ENCODE measurements around the gene CARD6. TPM values are rescaled to one million over a fixed set of nuclear protein-coding genes. Genes with fewer than 3 reads are reported as not detected.

CARD6 gene
- total and polyA plus RNA-seq, 9 of the 15 experiments (the other 6 are each of a cell fraction or from before 2014, with no cell fraction given): 3.5 to 8.3 (median 5.9) TPM

- WGBS (ENCODE audit: insufficient coverage, low coverage, missing lambda C conversion rate): 26% methylated on average over 3 of the region's 3 CpGs
- intact Hi-C loops (cut with micrococcal nuclease): loop anchor here (5.0 to 10.0 kb wide), 4 partner anchors 39 to 1299 kb away; partner anchors contain the start of gene RPL37
- Histone ChIP-seq H3K27ac (ENCODE audit: extremely low read depth, low read depth, low read length) (no peak overlapping the region), H3K27me3 (ENCODE audit: control insufficient read depth in 2 of 2, insufficient read depth in 2 of 2, low read length in 2 of 2) (no peaks in the 10 kb centered on the region), H3K9ac (ENCODE audit: insufficient read depth in 1 of 2, low read depth in 2 of 2, low read length in 2 of 2) (no peak overlapping the region), H3K36me3 (ENCODE audit: control insufficient read depth, insufficient read depth, low read length) (no peaks in the 10 kb centered on the region), H3K9me1 (ENCODE audit: control insufficient read depth, insufficient read depth, low read length) (no peaks in the 10 kb centered on the region), H3K4me3 (no peak overlapping the region), H3K4me2 (ENCODE audit: insufficient read depth, low read length) (no peak overlapping the region), H2AFZ (ENCODE audit: low read depth, low read length) (no peak overlapping the region), H3K4me1 (replicated peaks in 1 of 2; ENCODE audit: control insufficient read depth in 2 of 2, insufficient read depth in 2 of 2, low read length in 2 of 2) (no peaks in the 10 kb centered on the region), H3K9me3 (replicated peaks; ENCODE audit: control insufficient read depth, insufficient read depth, low read depth, low read length) (peaks cover 3% of the 10 kb centered on the region; the same call in 1 of the 2 replicates), H3K79me2 (ENCODE audit: control insufficient read depth, insufficient read depth, low read length) (no peaks in the 10 kb centered on the region), H4K20me1 (replicated peaks; ENCODE audit: control insufficient read depth, insufficient read depth, low read length) (no peaks in the 10 kb centered on the region)
- no peak for TF ChIP-seq MBD1 (CRISPR knock-in tag; IDR thresholded peaks at IDR 0.05)
- TF ChIP-seq XRCC5 (IDR thresholded peaks at IDR 0.05; ENCODE audit: low read depth, low read length): no peak
- no peak for TF ChIP-seq ZFX (CRISPR knock-in tag; IDR thresholded peaks at IDR 0.05)
- no peak for TF ChIP-seq NR2C2 (CRISPR knock-in tag; IDR thresholded peaks at IDR 0.05)
- no peak for TF ChIP-seq NR2C2 (tag; IDR thresholded peaks at IDR 0.05)
- TF ChIP-seq TAF7 (tag; IDR thresholded peaks at IDR 0.05): no peak
- TF ChIP-seq RFX7 (CRISPR knock-in tag; IDR thresholded peaks at IDR 0.05): no peak
- TF ChIP-seq RREB1 (CRISPR knock-in tag; IDR thresholded peaks at IDR 0.05): no peak
- no peak for TF ChIP-seq POLR3A (IDR thresholded peaks at IDR 0.05; ENCODE audit: borderline replicate concordance, extremely low read depth, insufficient read depth, insufficient read length)
- TF ChIP-seq SRSF1 (IDR thresholded peaks at IDR 0.05; ENCODE audit: low read depth, low read length): no peak
- TF ChIP-seq SRF (CRISPR knock-in tag; IDR thresholded peaks at IDR 0.05): no peak
- TF ChIP-seq ASH1L (IDR thresholded peaks at IDR 0.05; ENCODE audit: borderline replicate concordance, low read depth, partially characterized antibody): no peak
- BruUV-seq (replicated peaks): no TSS peak
- in situ Hi-C loops (cut with MboI): loop anchor here (5.0 to 25.0 kb wide), 3 partner anchors 124 to 1289 kb away; no protein-coding TSS in a partner anchor
- FAIRE-seq (no peak), ATAC-seq (no peak), DNase-seq (ENCODE audit: extremely low read depth in 1 of 4, low spot score in 3 of 4) (peak in 1 of 4 experiments; percentile 2)
- ChIA-PET POLR2A (interaction anchor here (0.5 to 1.0 kb wide), 2 partner anchors 136 to 887 kb away, joined by 3 read pairs; no protein-coding TSS in a partner anchor), CTCF (ENCODE audit: low intra/inter-chr PET ratio) (no interaction called here)
Observed at GRCh38 chr5:40875958-40876357, 34.8 kb downstream of the CARD6 start.
